Keratinocyte (primary cell): ENCODE results near the gene MYPN. TPM values are rescaled to one million over a fixed set of nuclear protein-coding genes. Genes with fewer than 3 reads are reported as not detected.

Experiments
- DNase-seq: peaks from one replicate; pipeline ENCODE4 v3.0.0-alpha.2; 2011; ENCODE audit warnings: low read depth, missing footprints, low spot score
- FAIRE-seq: peaks from 2 replicates; lab custom pipeline; 2011; peaks lifted over from hg19 to GRCh38; lab: Jason Lieb, UNC
- H2AFZ ChIP-seq: 2 replicates; pipeline ENCODE4 v1.6.0; 2012; ENCODE audit warnings: low read length, control low read depth, inconsistent platforms; ENCODE audit not compliant: control insufficient read depth
- H3K27ac ChIP-seq: 2 replicates; pipeline ENCODE4 v1.5.1; 2011; ENCODE audit warnings: low read length; ENCODE audit not compliant: control insufficient read depth, insufficient read depth
- H3K27me3 ChIP-seq: 3 replicates; pipeline ENCODE4 v1.6.0; 2011; ENCODE audit warnings: low read length; ENCODE audit not compliant: control insufficient read depth, insufficient read depth; ENCODE audit errors: extremely low read depth
- H3K36me3 ChIP-seq, 2 experiments: 2 replicates in 1 of 2; 3 replicates in 1 of 2; pipeline ENCODE4 v1.5.1; 2011; ENCODE audit warnings: low read length in 2 of 2, mild to moderate bottlenecking in 1 of 2; ENCODE audit not compliant: control insufficient read depth in 2 of 2, insufficient read depth in 2 of 2; ENCODE audit errors: extremely low read depth in 1 of 2
- H3K4me1 ChIP-seq: 3 replicates; pipeline ENCODE4 v1.5.1; 2011; ENCODE audit warnings: low read length; ENCODE audit not compliant: control insufficient read depth, insufficient read depth; ENCODE audit errors: extremely low read depth
- H3K4me2 ChIP-seq: 3 replicates; pipeline ENCODE4 v1.6.0; 2011; ENCODE audit warnings: low read depth, low read length; ENCODE audit not compliant: control insufficient read depth, insufficient read depth; ENCODE audit errors: extremely low read depth
- H3K4me3 ChIP-seq, 3 experiments: fragments of 200-600 bp in 1 of 3; sonication (generic) in 1 of 3; 2 replicates in 2 of 3; 3 replicates in 1 of 3; pipeline ENCODE4 v1.5.1; 2011 to 2016; ENCODE audit warnings: low read length in 3 of 3, mild to moderate bottlenecking in 3 of 3, control low read depth in 2 of 3, inconsistent platforms in 1 of 3, low read depth in 1 of 3, mixed read lengths in 1 of 3, mixed run types in 1 of 3, moderate library complexity in 1 of 3; ENCODE audit not compliant: control insufficient read depth in 2 of 3, insufficient read depth in 2 of 3; ENCODE audit errors: extremely low read depth in 1 of 3
- H3K79me2 ChIP-seq: 2 replicates; pipeline ENCODE4 v1.6.0; 2012; ENCODE audit warnings: low read length; ENCODE audit not compliant: control insufficient read depth, insufficient read depth
- H3K9ac ChIP-seq: 3 replicates; pipeline ENCODE4 v1.6.0; 2011; ENCODE audit warnings: low read length; ENCODE audit not compliant: control insufficient read depth, insufficient read depth; ENCODE audit errors: extremely low read depth
- H3K9me1 ChIP-seq: 3 replicates; pipeline ENCODE4 v1.6.0; 2011; ENCODE audit warnings: low read length; ENCODE audit not compliant: control insufficient read depth, insufficient read depth; ENCODE audit errors: extremely low read depth
- H3K9me3 ChIP-seq: 2 replicates; pipeline ENCODE4 v1.5.1; 2012; ENCODE audit warnings: low read depth, low read length; ENCODE audit not compliant: control insufficient read depth
- H4K20me1 ChIP-seq: 3 replicates; pipeline ENCODE4 v1.6.0; 2011; ENCODE audit warnings: low read length; ENCODE audit not compliant: control insufficient read depth, insufficient read depth; ENCODE audit errors: extremely low read depth
- CTCF ChIP-seq, 3 experiments: IDR thresholded peaks in 1 of 3; conservative IDR thresholded peaks in 1 of 3; optimal IDR thresholded peaks in 1 of 3; 2 replicates in 2 of 3; 3 replicates in 1 of 3; pipeline versions ENCODE3 to v1.5.1; 2011; ENCODE audit warnings: low read length in 3 of 3, mild to moderate bottlenecking in 3 of 3, moderate library complexity in 2 of 3, control low read depth in 1 of 3, inconsistent platforms in 1 of 3; ENCODE audit not compliant: insufficient read depth in 2 of 3; ENCODE audit errors: extremely low read depth in 1 of 3
- EZH2 ChIP-seq: IDR thresholded peaks from one replicate; pipeline ENCODE4 v1.6.1; 2012; ENCODE audit warnings: inconsistent platforms, mild to moderate bottlenecking, low read length, moderate library complexity
- dilution Hi-C: fragments of 300-500 bp; cut with MboI; formaldehyde crosslinking; loops from one replicate; pipeline ENCODE4 v1.7.0; 2020; ENCODE audit warnings: low sequenced_read_pairs; ENCODE audit not compliant: extremely low pct_ligation_motif_present
- polyA plus RNA-seq, 5 experiments: library from polyadenylated mRNA; depleted of rRNA in 3 of 5; stranded (reverse) in 3 of 5; stranded (forward) in 1 of 5; unstranded in 1 of 5; fragments of >200 nt; gene quantifications; 1 replicate in 1 of 5; 2 replicates in 3 of 5; 3 replicates in 1 of 5; pipeline versions ENCODE4 v1.2.1 to v1.2.3, GENCODE V29; 2011 to 2012; ENCODE audit warnings: missing spikeins in 2 of 5, low read depth in 1 of 5, low replicate concordance in 1 of 5

MYPN gene
- polyA plus RNA-seq, 1 donor (not counting 4 experiments of a cell fraction or from before 2014, with no cell fraction given): 0.42 TPM

GRCh38 chr10:68095153-68095552 is 14.1 kb upstream of the MYPN start:
- Histone ChIP-seq H3K4me2 (peak overlapping the region; percentile 44), H3K27ac (peak overlapping the region; percentile 88), H3K9me1 (no peaks in the 10 kb centered on the region), H3K9ac (peak overlapping the region; percentile 43), H3K9me3 (no peaks in the 10 kb centered on the region), H3K36me3 (no peaks in the 10 kb centered on the region), H3K79me2 (no peaks in the 10 kb centered on the region), H4K20me1 (no peaks in the 10 kb centered on the region), H3K27me3 (no peaks in the 10 kb centered on the region), H3K4me3 (peak overlapping the region in 1 of 3 experiments; percentile 4), H2AFZ (no peak overlapping the region), H3K4me1 (peaks cover 49% of the 10 kb centered on the region)
- no peak for DNase-seq
- no peak for TF ChIP-seq EZH2
- peak; percentile 83 for FAIRE-seq
- dilution Hi-C loops: no loop called here

- no peaks in the 10 kb centered on the region for H3K36me3 ChIP-seq
- TF ChIP-seq EZH2 (no peak), CTCF (optimal IDR thresholded peaks at IDR 0.05 in 1 of 3, IDR thresholded peaks at IDR 0.05 in 1 of 3, conservative IDR thresholded peaks at IDR 0.05 in 1 of 3; ENCODE audit: extremely low read depth in 1 of 3, insufficient read depth in 2 of 3, low read length in 3 of 3) (no peak)
- DNase-seq (peak; percentile 95), FAIRE-seq (peak; percentile 99)
- dilution Hi-C loops: no loop called here
- no peaks in the 10 kb centered on the region for H3K9me3 ChIP-seq
- no peak overlapping the region for H3K4me3 ChIP-seq
- no peaks in the 10 kb centered on the region for H4K20me1 ChIP-seq
- peak overlapping the region; percentile 48 for H3K27ac ChIP-seq
- peaks cover 50% of the 10 kb centered on the region for H3K4me1 ChIP-seq
- H3K27me3 ChIP-seq: no peaks in the 10 kb centered on the region
- H3K9me1 ChIP-seq: no peaks in the 10 kb centered on the region
- no peaks in the 10 kb centered on the region for H3K79me2 ChIP-seq
- no peak overlapping the region for H3K9ac ChIP-seq
- H2AFZ ChIP-seq: no peak overlapping the region
- H3K4me2 ChIP-seq: peak overlapping the region; percentile 2
Measured at GRCh38 chr10:68096913-68097516, 12.3 kb upstream of the MYPN start.

- Histone ChIP-seq H3K9me1 (no peaks in the 10 kb centered on the region), H3K9ac (no peak overlapping the region), H3K4me3 (no peak overlapping the region), H3K9me3 (no peaks in the 10 kb centered on the region), H3K36me3 (no peaks in the 10 kb centered on the region), H3K27ac (no peak overlapping the region), H3K79me2 (no peaks in the 10 kb centered on the region), H3K4me1 (peaks cover 38% of the 10 kb centered on the region), H3K4me2 (no peak overlapping the region), H4K20me1 (no peaks in the 10 kb centered on the region), H2AFZ (no peak overlapping the region), H3K27me3 (no peaks in the 10 kb centered on the region)
- dilution Hi-C loops: no loop called here
- no peak for FAIRE-seq
- no peak for DNase-seq
- no peak for TF ChIP-seq CTCF (optimal IDR thresholded peaks at IDR 0.05 in 1 of 3, IDR thresholded peaks at IDR 0.05 in 1 of 3, conservative IDR thresholded peaks at IDR 0.05 in 1 of 3; ENCODE audit: extremely low read depth in 1 of 3, insufficient read depth in 2 of 3, low read length in 3 of 3)
- no peak for TF ChIP-seq EZH2
Measured at GRCh38 chr10:68099736-68100135, 9.6 kb upstream of the MYPN start.
